ENCODE results near the gene FAM110A. TPM values are rescaled to one million over a fixed set of nuclear protein-coding genes. Genes with fewer than 3 reads are reported as not detected.
A peak's percentile ranks its signal among the peaks of the same experiment; 100 is the strongest.

Gene FAM110A
- total and polyA plus RNA-seq, 9 of the 15 experiments (the other 6 are each of a cell fraction or from before 2014, with no cell fraction given): 0.73 to 15.5 (median 3.6) TPM

DNA sequence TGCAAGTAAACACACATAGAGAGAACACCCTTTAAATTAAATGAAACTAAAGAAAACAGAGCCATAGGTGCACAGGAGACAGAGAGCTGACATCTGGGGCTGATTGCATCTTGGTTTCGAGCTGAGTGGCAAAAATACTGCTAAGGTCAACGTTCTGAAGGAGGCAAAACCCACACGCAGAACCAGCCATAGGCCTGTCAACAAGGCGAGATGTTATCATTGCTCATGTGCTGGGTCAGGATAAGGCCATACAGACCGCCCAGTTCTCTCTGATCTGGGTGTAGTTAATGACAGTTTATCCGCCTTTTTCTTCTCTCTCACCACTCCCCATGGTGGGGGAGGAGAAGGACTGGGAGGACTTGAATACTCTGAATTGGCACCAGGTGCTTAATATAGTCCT, 4.5 kb upstream of the FAM110A start (continued):
- TF ChIP-seq THAP7 (CRISPR knock-in tag; IDR thresholded peaks at IDR 0.05) (no peak), RUNX1 (IDR thresholded peaks at IDR 0.05; ENCODE audit: low read depth) (no peak), HNRNPL (IDR thresholded peaks at IDR 0.05; ENCODE audit: low read depth, low read length) (0 out of 2 replicates have a peak, but pooled peaks have one; percentile 20), PRMT5 (CRISPR knock-in tag; IDR thresholded peaks at IDR 0.05) (no peak), ERF (CRISPR knock-in tag; IDR thresholded peaks at IDR 0.05) (no peak), LCOR (CRISPR knock-in tag; IDR thresholded peaks at IDR 0.05) (peak; percentile 70; the same call in 1 of the 2 replicates), UBTF (IDR thresholded peaks at IDR 0.05; ENCODE audit: borderline replicate concordance in 1 of 2, low read depth in 2 of 2, low read length in 2 of 2) (no peak), PHF8 (IDR thresholded peaks at IDR 0.05; ENCODE audit: borderline replicate concordance, low read length) (no peak), ZC3H11A (IDR thresholded peaks at IDR 0.05; ENCODE audit: low read depth, low read length) (0 out of 2 replicates have a peak, but pooled peaks have one; percentile 30), MEIS2 (IDR thresholded peaks at IDR 0.05; ENCODE audit: partially characterized antibody) (peak; percentile 98), CCNT2 (IDR thresholded peaks at IDR 0.05; ENCODE audit: borderline replicate concordance, extremely low read depth, insufficient read length, low read depth, low read length) (peak; percentile 92), WHSC1 (IDR thresholded peaks at IDR 0.05; ENCODE audit: low read length) (no peak), ZNF830 (CRISPR knock-in tag; IDR thresholded peaks at IDR 0.05) (no peak)
- TF ChIP-seq, protein P1, sequence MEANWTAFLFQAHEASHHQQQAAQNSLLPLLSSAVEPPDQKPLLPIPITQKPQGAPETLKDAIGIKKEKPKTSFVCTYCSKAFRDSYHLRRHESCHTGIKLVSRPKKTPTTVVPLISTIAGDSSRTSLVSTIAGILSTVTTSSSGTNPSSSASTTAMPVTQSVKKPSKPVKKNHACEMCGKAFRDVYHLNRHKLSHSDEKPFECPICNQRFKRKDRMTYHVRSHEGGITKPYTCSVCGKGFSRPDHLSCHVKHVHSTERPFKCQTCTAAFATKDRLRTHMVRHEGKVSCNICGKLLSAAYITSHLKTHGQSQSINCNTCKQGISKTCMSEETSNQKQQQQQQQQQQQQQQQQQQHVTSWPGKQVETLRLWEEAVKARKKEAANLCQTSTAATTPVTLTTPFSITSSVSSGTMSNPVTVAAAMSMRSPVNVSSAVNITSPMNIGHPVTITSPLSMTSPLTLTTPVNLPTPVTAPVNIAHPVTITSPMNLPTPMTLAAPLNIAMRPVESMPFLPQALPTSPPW (CRISPR knock-in tag; IDR thresholded peaks at IDR 0.05): peak; percentile 72
